ENCODE data around the gene CDH4. TPM values are rescaled to one million over a fixed set of nuclear protein-coding genes. Genes with fewer than 3 reads are reported as not detected.

The CDH4 gene
- total and polyA plus RNA-seq, 2 donors (not counting 3 experiments of a cell fraction or from before 2014, with no cell fraction given), result 0.17 to 0.51 TPM

GRCh38 chr20:61295682-61296628, 43.9 kb downstream of the CDH4 start:
- no peaks in the 10 kb centered on the region for H3K79me2 ChIP-seq (ENCODE audit: control insufficient read depth, insufficient read depth, low read length)
- H3K36me3 ChIP-seq (ENCODE audit: control insufficient read depth in 2 of 2, extremely low read depth in 1 of 2, insufficient read depth in 2 of 2, low read length in 2 of 2), result no peaks in the 10 kb centered on the region
- H3K27me3 ChIP-seq (ENCODE audit: control insufficient read depth in 2 of 2, insufficient read depth in 2 of 2, low read length in 2 of 2), result no peaks in the 10 kb centered on the region
- no peaks in the 10 kb centered on the region for H4K20me1 ChIP-seq (replicated peaks; ENCODE audit: control insufficient read depth, extremely low read depth, insufficient read depth, low read length)
- H3K4me3 ChIP-seq (replicated peaks in 1 of 3; ENCODE audit: insufficient read depth in 1 of 3, low read depth in 1 of 3, low read length in 3 of 3), result no peak overlapping the region
- DNase-seq (ENCODE audit: low read depth, low spot score), result no peak
- ChIA-PET CTCF (no interaction called here), POLR2A (no interaction called here)
- no peak overlapping the region for H3K27ac ChIP-seq (ENCODE audit: insufficient read depth, low read depth, low read length)
- no peak overlapping the region for H3K9ac ChIP-seq (replicated peaks; ENCODE audit: extremely low read depth, insufficient read depth, low read length)
- no peak for FAIRE-seq
- no peak overlapping the region for H3K4me2 ChIP-seq (ENCODE audit: insufficient read depth, low read length)
- H2AFZ ChIP-seq (ENCODE audit: low read depth, low read length), result no peak overlapping the region
- H3K9me3 ChIP-seq (replicated peaks; ENCODE audit: control insufficient read depth, insufficient read depth, low read length), result peaks cover 4% of the 10 kb centered on the region
- BruUV-seq (replicated peaks), result no TSS peak
- TF ChIP-seq POLR2AphosphoS5 (IDR thresholded peaks at IDR 0.05; ENCODE audit: insufficient read depth, low read depth, low read length) (no peak), POLR2A (IDR thresholded peaks at IDR 0.05; ENCODE audit: low read depth, low read length) (no peak), GATA2 (IDR thresholded peaks at IDR 0.05; ENCODE audit: insufficient read depth, insufficient read length, low read depth, low read length) (no peak), CTCF (IDR thresholded peaks at IDR 0.05; ENCODE audit: extremely low read depth in 1 of 2, insufficient read depth in 1 of 2, low read depth in 1 of 2, low read length in 2 of 2) (no peak), EZH2 (IDR thresholded peaks at IDR 0.05; ENCODE audit: borderline replicate concordance, low read depth, low read length, severe bottlenecking) (no peak), MAX (IDR thresholded peaks at IDR 0.05; ENCODE audit: insufficient read depth, insufficient read length) (no peak), FOS (IDR thresholded peaks at IDR 0.05; ENCODE audit: borderline replicate concordance, insufficient read depth, low read length) (no peak), MYC (IDR thresholded peaks at IDR 0.05; ENCODE audit: low read depth, low read length) (no peak)
- intact Hi-C loops (cut with micrococcal nuclease), result no loop called here
- H3K9me1 ChIP-seq (replicated peaks; ENCODE audit: control insufficient read depth, extremely low read depth, insufficient read depth, low read length), result no peaks in the 10 kb centered on the region
- no peaks in the 10 kb centered on the region for H3K4me1 ChIP-seq (ENCODE audit: control insufficient read depth, extremely low read depth, insufficient read depth, low read length)
- dilution Hi-C loops (cut with MboI; ENCODE audit: extremely low pct_ligation_motif_present, low sequenced_read_pairs), result no loop called here

Measured in endothelial cell of umbilical vein (primary cell).